Suprapubic skin (tissue), 3 donors: ENCODE results near the gene PKN2.

ENCODE experiments used
- CTCF ChIP-seq, 2 donors: fragments of 200-600 bp in 1 of 2; fragments of 450-650 bp in 1 of 2; sonication (generic) in 1 of 2; IDR thresholded peaks; one replicate each; pipeline ENCODE4 v1.5.1; 2016 to 2019; ENCODE audit warnings: antibody characterized with exemption in 2 of 2, mild to moderate bottlenecking in 1 of 2, moderate library complexity in 1 of 2
- POLR2A ChIP-seq, 2 donors: fragments of 450-650 bp; IDR thresholded peaks; one replicate each; pipeline ENCODE4 v1.6.1; 2017; ENCODE audit warnings: antibody characterized with exemption in 2 of 2, mild to moderate bottlenecking in 2 of 2, moderate library complexity in 2 of 2

- TF ChIP-seq CTCF (IDR thresholded peaks at IDR 0.05) = peak in 1 of 2 donors; percentile 9
- TF ChIP-seq POLR2A (IDR thresholded peaks at IDR 0.05) = no peak
Observed at GRCh38 chr1:88736633-88737248, 52.7 kb downstream of the PKN2 start.
